ENCODE data around the gene VIPAS39.
A peak's percentile ranks its signal among the peaks of the same experiment; 100 is the strongest.

VIPAS39 gene

DNA sequence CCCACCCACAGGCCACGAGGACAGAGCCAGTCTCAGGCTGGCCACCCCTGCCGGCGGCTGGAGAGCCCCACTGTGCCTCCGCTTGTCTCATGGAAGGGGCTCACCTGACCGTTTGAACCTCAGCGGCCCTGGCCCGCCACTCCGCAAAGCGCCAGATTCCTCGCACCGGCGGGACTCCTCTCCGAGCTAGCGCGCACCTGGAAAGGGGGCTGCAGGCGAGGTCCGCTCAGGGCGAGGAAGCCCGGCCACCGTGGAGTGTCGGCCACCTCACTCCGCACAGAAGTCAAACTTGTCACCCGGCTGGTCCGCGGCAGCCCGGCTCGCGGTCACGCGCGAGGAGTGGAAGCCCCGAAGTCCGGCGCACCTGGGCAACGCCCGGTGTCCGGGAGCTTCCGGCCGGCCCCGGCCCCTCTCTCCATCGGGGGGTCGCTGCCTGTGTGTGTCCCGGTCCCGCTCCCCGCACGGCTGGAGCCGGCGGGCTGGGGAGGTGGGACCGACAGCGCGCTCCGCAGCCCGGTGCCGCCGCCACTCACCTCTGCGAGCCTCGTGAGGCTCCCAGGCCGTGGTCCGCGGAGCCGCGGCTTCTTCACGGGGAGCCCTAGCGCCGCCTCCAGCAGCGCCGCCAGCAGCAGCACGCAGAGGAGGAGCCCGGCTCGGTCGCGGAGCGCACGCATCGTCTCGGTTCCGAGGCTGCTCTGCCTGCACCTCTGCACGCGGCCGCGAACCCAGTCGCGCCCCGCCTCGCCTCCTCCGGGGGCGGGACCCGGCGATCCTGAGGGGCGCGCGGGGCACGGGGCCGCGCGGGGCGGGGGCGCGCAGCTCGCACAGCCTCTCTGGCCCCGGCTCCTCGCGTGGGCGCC lies 40.9 kb upstream of the VIPAS39 start, which contains the start of gene ISM2:
Gene ISM2, minus strand, starts transcription at position 697 of the 860 bp plus-strand sequence. Its CDS starts 23 bp downstream, at position 674.
- intact Hi-C loops (cut with DNase I; ENCODE audit: low total_unique reads) = no loop called here
- TF ChIP-seq, protein P1, sequence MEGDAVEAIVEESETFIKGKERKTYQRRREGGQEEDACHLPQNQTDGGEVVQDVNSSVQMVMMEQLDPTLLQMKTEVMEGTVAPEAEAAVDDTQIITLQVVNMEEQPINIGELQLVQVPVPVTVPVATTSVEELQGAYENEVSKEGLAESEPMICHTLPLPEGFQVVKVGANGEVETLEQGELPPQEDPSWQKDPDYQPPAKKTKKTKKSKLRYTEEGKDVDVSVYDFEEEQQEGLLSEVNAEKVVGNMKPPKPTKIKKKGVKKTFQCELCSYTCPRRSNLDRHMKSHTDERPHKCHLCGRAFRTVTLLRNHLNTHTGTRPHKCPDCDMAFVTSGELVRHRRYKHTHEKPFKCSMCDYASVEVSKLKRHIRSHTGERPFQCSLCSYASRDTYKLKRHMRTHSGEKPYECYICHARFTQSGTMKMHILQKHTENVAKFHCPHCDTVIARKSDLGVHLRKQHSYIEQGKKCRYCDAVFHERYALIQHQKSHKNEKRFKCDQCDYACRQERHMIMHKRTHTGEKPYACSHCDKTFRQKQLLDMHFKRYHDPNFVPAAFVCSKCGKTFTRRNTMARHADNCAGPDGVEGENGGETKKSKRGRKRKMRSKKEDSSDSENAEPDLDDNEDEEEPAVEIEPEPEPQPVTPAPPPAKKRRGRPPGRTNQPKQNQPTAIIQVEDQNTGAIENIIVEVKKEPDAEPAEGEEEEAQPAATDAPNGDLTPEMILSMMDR (IDR thresholded peaks at IDR 0.05) = no peak
- H3K4me3 ChIP-seq = peak within 1 kb of the TSS; percentile 40 to 62
- H3K36me3 ChIP-seq = no peaks in the 10 kb centered on the region
- peaks cover 5 to 40% of the 10 kb centered on the region in 2 donors for H3K27me3 ChIP-seq
- no peaks in the 10 kb centered on the region for H3K9me3 ChIP-seq
- no peak within 1 kb of the TSS for H3K27ac ChIP-seq
- H3K4me1 ChIP-seq = peaks cover 0 to 18% (median 15%) of the 10 kb centered on the region in 4 donors
- no peak for DNase-seq

DNA sequence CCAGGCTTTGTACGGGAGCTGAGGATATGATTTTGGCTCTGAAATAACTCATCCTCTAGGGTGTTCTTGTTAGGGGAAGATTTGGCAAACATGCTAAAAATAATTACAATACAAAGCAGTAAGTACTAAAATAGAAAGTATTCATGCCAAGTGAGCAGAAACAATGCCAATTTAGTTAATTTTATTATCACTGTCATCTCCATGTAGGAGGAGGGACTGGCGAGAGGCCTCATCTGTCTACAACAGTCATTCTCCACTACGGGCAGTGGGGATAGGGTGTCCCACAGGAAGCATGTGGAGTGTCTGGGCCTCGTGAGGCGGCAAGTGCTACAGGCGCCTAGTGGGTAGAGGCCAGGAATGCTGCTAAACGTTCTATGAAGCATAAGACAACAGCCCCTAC lies 37.9 kb upstream of the VIPAS39 start:
- intact Hi-C loops (cut with DNase I; ENCODE audit: low total_unique reads) = no loop called here
- no peak for DNase-seq
- TF ChIP-seq, protein P1 (IDR thresholded peaks at IDR 0.05) = no peak

DNA sequence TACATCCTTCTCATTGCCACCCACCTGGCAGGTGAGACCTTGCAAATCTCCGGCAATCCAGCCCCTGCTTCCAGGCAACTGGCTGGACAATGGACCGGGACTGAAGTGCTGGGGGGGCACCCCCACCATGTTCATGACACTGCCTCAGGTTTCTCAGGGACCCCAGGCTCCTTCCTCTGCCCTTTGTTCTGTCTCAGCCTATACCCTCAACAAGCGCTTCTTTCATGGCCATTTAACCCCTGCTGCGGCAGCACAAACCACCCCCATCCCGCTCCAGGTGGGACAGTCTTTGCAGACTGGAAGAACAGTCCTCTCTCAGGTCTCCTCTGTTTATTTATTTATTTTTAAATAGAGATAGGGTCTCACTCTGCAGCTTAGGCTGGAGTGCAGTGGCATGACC lies 33.7 kb upstream of the VIPAS39 start:
- Histone ChIP-seq H3K27me3 (peaks cover 0 to 5% of the 10 kb centered on the region in 2 donors), H3K9me3 (no peaks in the 10 kb centered on the region), H3K27ac (no peak overlapping the region), H3K4me3 (no peak overlapping the region), H3K36me3 (no peaks in the 10 kb centered on the region), H3K4me1 (no peaks in the 10 kb centered on the region)
- intact Hi-C loops (cut with DNase I; ENCODE audit: low total_unique reads) = no loop called here
- TF ChIP-seq, protein P1 (IDR thresholded peaks at IDR 0.05) = no peak
- DNase-seq = no peak

More for the DNA sequence above, 37.9 kb upstream of the VIPAS39 start:
- H3K4me3 ChIP-seq = no peak overlapping the region
- no peak overlapping the region for H3K27ac ChIP-seq
- H3K27me3 ChIP-seq = peaks cover 5 to 40% of the 10 kb centered on the region in 2 donors
- H3K9me3 ChIP-seq = no peaks in the 10 kb centered on the region
- no peaks in the 10 kb centered on the region for H3K36me3 ChIP-seq
- H3K4me1 ChIP-seq = peaks cover 0 to 18% (median 15%) of the 10 kb centered on the region in 4 donors

DNA sequence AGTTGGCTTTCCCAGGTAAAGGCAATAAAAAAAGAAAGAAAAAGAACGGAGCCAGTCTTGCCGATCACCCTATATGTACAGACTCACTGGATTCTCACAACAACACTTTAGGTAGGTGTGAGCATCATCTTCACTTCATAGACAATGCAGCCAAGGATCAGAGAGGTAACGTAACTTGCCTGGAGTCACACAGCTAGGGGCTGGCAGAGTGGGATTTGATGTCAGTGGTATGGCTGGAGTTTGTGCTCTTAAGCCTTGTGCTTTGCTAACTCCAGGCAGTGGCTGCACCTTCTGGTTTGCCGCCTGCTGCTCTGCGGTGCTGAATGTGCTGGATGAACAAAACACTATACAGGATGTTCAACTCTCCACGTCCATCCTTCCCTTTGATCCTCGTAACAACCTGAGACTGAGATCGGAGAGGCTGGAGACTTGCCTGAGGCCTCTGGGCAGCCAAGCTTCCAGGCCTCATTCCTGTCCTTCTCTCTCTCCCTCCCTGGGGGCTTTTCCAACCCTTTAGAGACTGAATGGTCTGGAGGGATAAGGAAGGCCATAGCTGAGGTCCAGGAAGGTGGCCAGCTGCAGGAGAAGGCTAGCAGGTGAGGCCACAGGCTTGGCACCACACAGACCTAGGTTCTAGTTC lies 33.1 kb upstream of the VIPAS39 start:
- H3K4me1 ChIP-seq = no peaks in the 10 kb centered on the region
- no peaks in the 10 kb centered on the region for H3K9me3 ChIP-seq
- TF ChIP-seq, protein P1 (IDR thresholded peaks at IDR 0.05) = no peak
- H3K27me3 ChIP-seq = peaks cover 0 to 5% of the 10 kb centered on the region in 2 donors
- DNase-seq = peak in 1 of 2 donors; percentile 12
- H3K4me3 ChIP-seq = no peak overlapping the region
- H3K27ac ChIP-seq = no peak overlapping the region
- intact Hi-C loops (cut with DNase I; ENCODE audit: low total_unique reads) = no loop called here
- H3K36me3 ChIP-seq = no peaks in the 10 kb centered on the region

DNA sequence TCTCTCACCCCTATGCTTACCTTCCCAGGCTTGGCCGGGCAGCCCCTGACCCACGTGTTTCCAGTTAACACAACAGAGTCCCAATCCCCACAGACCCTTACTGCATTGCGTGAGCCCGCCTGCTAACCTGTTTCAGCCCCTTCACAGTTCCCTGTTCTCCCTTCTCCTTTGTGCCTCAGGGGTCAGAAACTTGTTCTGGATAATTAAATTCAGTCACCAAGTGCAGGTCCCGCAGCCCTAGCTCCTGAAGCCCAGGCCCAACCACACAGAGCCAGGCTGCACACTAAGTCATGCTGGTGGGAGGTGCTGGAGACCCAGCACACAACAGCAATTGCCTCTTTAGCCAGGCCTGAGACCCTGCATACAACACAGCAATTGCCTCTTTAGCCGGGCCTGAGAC lies 31.6 kb upstream of the VIPAS39 start:
- intact Hi-C loops (cut with DNase I; ENCODE audit: low total_unique reads) = no loop called here
- TF ChIP-seq, protein P1 (IDR thresholded peaks at IDR 0.05) = no peak
- Histone ChIP-seq H3K27me3 (no peaks in the 10 kb centered on the region), H3K27ac (no peak overlapping the region), H3K4me3 (no peak overlapping the region), H3K36me3 (no peaks in the 10 kb centered on the region), H3K9me3 (no peaks in the 10 kb centered on the region), H3K4me1 (no peaks in the 10 kb centered on the region)
- no peak for DNase-seq
